ENCODE data around the gene HSD11B1L. TPM values are rescaled to one million over a fixed set of nuclear protein-coding genes. Genes with fewer than 3 reads are reported as not detected.
A peak's percentile ranks its signal among the peaks of the same experiment; 100 is the strongest.

HSD11B1L gene
- total RNA-seq, 1 experiment from 2014 or later = 10.9 TPM

GRCh38 chr19:5718579-5719273, 37.9 kb downstream of the HSD11B1L start:
- H2AFZ ChIP-seq (ENCODE audit: low read length) = no peak overlapping the region
- TF ChIP-seq CTCF (conservative IDR thresholded peaks at IDR 0.05; ENCODE audit: low read depth, low read length) (no peak), EZH2phosphoT487 (IDR thresholded peaks at IDR 0.05; ENCODE audit: borderline replicate concordance, low read length) (no peak), EZH2 (IDR thresholded peaks at IDR 0.05; ENCODE audit: low read length, unreplicated experiment) (no peak)

GRCh38 chr19:5719274-5719960, 38.6 kb downstream of the HSD11B1L start:
- intact Hi-C loops (cut with micrococcal nuclease) = no loop called here
- Histone ChIP-seq H3K9ac (ENCODE audit: low read length) (peak overlapping the region; percentile 95), H3K79me2 (ENCODE audit: low read length) (peaks cover 51% of the 10 kb centered on the region), H3K36me3 (ENCODE audit: low read depth, low read length) (peaks cover 11% of the 10 kb centered on the region; the same call in 1 of the 2 replicates), H3K27ac (ENCODE audit: low read length) (peak overlapping the region; percentile 93), H3K9me2 (replicated peaks; ENCODE audit: low read length) (no peaks in the 10 kb centered on the region), H3F3A (ENCODE audit: low read length, unreplicated experiment) (no peaks in the 10 kb centered on the region), H2AFZ (ENCODE audit: low read length) (peak overlapping the region; percentile 98), H3K4me2 (ENCODE audit: low read length) (peak overlapping the region; percentile 84), H3K4me3 (ENCODE audit: low read length) (peak overlapping the region; percentile 95), H4K20me1 (ENCODE audit: low read length) (peaks cover 25% of the 10 kb centered on the region), H3K27me3 (ENCODE audit: low read length) (no peaks in the 10 kb centered on the region), H3K4me1 (ENCODE audit: insufficient read depth, low read length) (peaks cover 18% of the 10 kb centered on the region), H3K9me3 (ENCODE audit: low read length) (no peaks in the 10 kb centered on the region)
- POLR2A ChIA-PET (ENCODE audit: unreplicated experiment) = interaction anchor here (0.6 to 1.0 kb wide), 3 partner anchors 30 to 185 kb away, joined by 4 to 19 read pairs (median 11); partner anchors contain the start of genes RPL36 and VMAC
- DNase-seq (no peak), ATAC-seq (no peak)
- CTCF ChIA-PET = interaction anchor here (0.5 to 1.5 kb wide), 3 partner anchors 30 to 172 kb away, joined by 4 to 9 read pairs (median 8); partner anchors contain the start of gene RPL36
- TSS peak; percentile 68 for BruUV-seq (replicated peaks)
- TF ChIP-seq CTCF (conservative IDR thresholded peaks at IDR 0.05; ENCODE audit: low read depth, low read length) (no peak), EZH2 (IDR thresholded peaks at IDR 0.05; ENCODE audit: low read length, unreplicated experiment) (no peak), EZH2phosphoT487 (IDR thresholded peaks at IDR 0.05; ENCODE audit: borderline replicate concordance, low read length) (no peak)

More at GRCh38 chr19:5718579-5719273, 37.9 kb downstream of the HSD11B1L start:
- H3K4me1 ChIP-seq (ENCODE audit: insufficient read depth, low read length) = peaks cover 18% of the 10 kb centered on the region
- intact Hi-C loops (cut with micrococcal nuclease) = no loop called here
- H3K9me3 ChIP-seq (ENCODE audit: low read length) = no peaks in the 10 kb centered on the region
- ATAC-seq (peak; percentile 11), DNase-seq (peak; percentile 67)
- peaks cover 25% of the 10 kb centered on the region for H4K20me1 ChIP-seq (ENCODE audit: low read length)
- BruUV-seq (replicated peaks) = TSS peak; percentile 99
- H3K9ac ChIP-seq (ENCODE audit: low read length) = peak overlapping the region; percentile 95
- peak overlapping the region; percentile 93 for H3K27ac ChIP-seq (ENCODE audit: low read length)
- POLR2A ChIA-PET (ENCODE audit: unreplicated experiment) = interaction anchor here (0.5 to 0.6 kb wide), 3 partner anchors 32 to 272 kb away, joined by 3 to 5 read pairs (median 3); no protein-coding TSS in a partner anchor
- H3K79me2 ChIP-seq (ENCODE audit: low read length) = peaks cover 57% of the 10 kb centered on the region
- no peaks in the 10 kb centered on the region for H3K9me2 ChIP-seq (replicated peaks; ENCODE audit: low read length)
- CTCF ChIA-PET = interaction anchor here (1.2 kb wide), 1 partner anchor 29 kb away, joined by 8 read pairs; the partner anchor contains the start of gene RPL36
- H3K27me3 ChIP-seq (ENCODE audit: low read length) = no peaks in the 10 kb centered on the region
- H3K4me3 ChIP-seq (ENCODE audit: low read length) = peak overlapping the region; percentile 95
- peaks cover 15% of the 10 kb centered on the region for H3K36me3 ChIP-seq (ENCODE audit: low read depth, low read length)
- H3K4me2 ChIP-seq (ENCODE audit: low read length) = peak overlapping the region; percentile 84
- H3F3A ChIP-seq (ENCODE audit: low read length, unreplicated experiment) = no peaks in the 10 kb centered on the region
